ENCODE measurements around the gene COPB2.

Gene COPB2

GRCh38 chr3:139319428-139320402 lies 69.7 kb downstream of the COPB2 start:
- Histone ChIP-seq H4K20me1 (ENCODE audit: insufficient read depth, low read length, poor library complexity, severe bottlenecking) (no peaks in the 10 kb centered on the region), H3K4me2 (ENCODE audit: low read depth, low read length, poor library complexity, severe bottlenecking) (no peak overlapping the region), H3K36me3 (ENCODE audit: insufficient read depth, low read length) (no peaks in the 10 kb centered on the region), H3F3A (ENCODE audit: low read depth) (no peaks in the 10 kb centered on the region), H3K9me2 (replicated peaks; ENCODE audit: low read depth, low read length) (no peaks in the 10 kb centered on the region), H2AFZ (ENCODE audit: low read length) (peak overlapping the region; percentile 88), H3K4me1 (ENCODE audit: insufficient read depth, low read length, poor library complexity, severe bottlenecking) (peaks cover 18% of the 10 kb centered on the region), H3K9me3 (ENCODE audit: insufficient read depth, low read depth, low read length) (no peaks in the 10 kb centered on the region), H3K9ac (ENCODE audit: low read depth, low read length, poor library complexity, severe bottlenecking) (no peak overlapping the region), H3K79me2 (ENCODE audit: insufficient read depth, low read length) (no peaks in the 10 kb centered on the region), H3K27me3 (ENCODE audit: insufficient read depth, low read length, poor library complexity, severe bottlenecking) (no peaks in the 10 kb centered on the region), H3K4me3 (ENCODE audit: low read length, poor library complexity, severe bottlenecking) (no peak overlapping the region)
- TF ChIP-seq EZH2phosphoT487 (IDR thresholded peaks at IDR 0.05; ENCODE audit: borderline replicate concordance) (no peak), CTCF (conservative IDR thresholded peaks at IDR 0.05; ENCODE audit: low read length) (peak; percentile 77)

- Histone ChIP-seq H3K79me2 (ENCODE audit: insufficient read depth, low read length) (no peaks in the 10 kb centered on the region), H3K4me3 (ENCODE audit: low read length, poor library complexity, severe bottlenecking) (no peak overlapping the region), H3K36me3 (ENCODE audit: insufficient read depth, low read length) (no peaks in the 10 kb centered on the region), H4K20me1 (ENCODE audit: insufficient read depth, low read length, poor library complexity, severe bottlenecking) (no peaks in the 10 kb centered on the region), H2AFZ (ENCODE audit: low read length) (no peak overlapping the region), H3K9ac (ENCODE audit: low read depth, low read length, poor library complexity, severe bottlenecking) (no peak overlapping the region), H3K9me2 (replicated peaks; ENCODE audit: low read depth, low read length) (no peaks in the 10 kb centered on the region), H3K4me2 (ENCODE audit: low read depth, low read length, poor library complexity, severe bottlenecking) (no peak overlapping the region), H3K4me1 (ENCODE audit: insufficient read depth, low read length, poor library complexity, severe bottlenecking) (peaks cover 18% of the 10 kb centered on the region), H3K9me3 (ENCODE audit: insufficient read depth, low read depth, low read length) (no peaks in the 10 kb centered on the region), H3K27me3 (ENCODE audit: insufficient read depth, low read length, poor library complexity, severe bottlenecking) (no peaks in the 10 kb centered on the region), H3F3A (ENCODE audit: low read depth) (no peaks in the 10 kb centered on the region)
- TF ChIP-seq EZH2phosphoT487 (IDR thresholded peaks at IDR 0.05; ENCODE audit: borderline replicate concordance) (no peak), CTCF (conservative IDR thresholded peaks at IDR 0.05; ENCODE audit: low read length) (no peak)
Measured at GRCh38 chr3:139318826-139319225, 70.6 kb downstream of the COPB2 start.

GRCh38 chr3:139318431-139318816 lies 71.0 kb downstream of the COPB2 start:
- Histone ChIP-seq H3K9me2 (replicated peaks; ENCODE audit: low read depth, low read length) (no peaks in the 10 kb centered on the region), H3K4me3 (ENCODE audit: low read length, poor library complexity, severe bottlenecking) (no peak overlapping the region), H2AFZ (ENCODE audit: low read length) (no peak overlapping the region), H3K36me3 (ENCODE audit: insufficient read depth, low read length) (no peaks in the 10 kb centered on the region), H3K79me2 (ENCODE audit: insufficient read depth, low read length) (no peaks in the 10 kb centered on the region), H3K9ac (ENCODE audit: low read depth, low read length, poor library complexity, severe bottlenecking) (no peak overlapping the region), H3F3A (ENCODE audit: low read depth) (no peaks in the 10 kb centered on the region), H3K27me3 (ENCODE audit: insufficient read depth, low read length, poor library complexity, severe bottlenecking) (no peaks in the 10 kb centered on the region), H3K4me1 (ENCODE audit: insufficient read depth, low read length, poor library complexity, severe bottlenecking) (peaks cover 18% of the 10 kb centered on the region), H3K9me3 (ENCODE audit: insufficient read depth, low read depth, low read length) (no peaks in the 10 kb centered on the region), H3K4me2 (ENCODE audit: low read depth, low read length, poor library complexity, severe bottlenecking) (no peak overlapping the region), H4K20me1 (ENCODE audit: insufficient read depth, low read length, poor library complexity, severe bottlenecking) (no peaks in the 10 kb centered on the region)
- TF ChIP-seq EZH2phosphoT487 (IDR thresholded peaks at IDR 0.05; ENCODE audit: borderline replicate concordance) (no peak), CTCF (conservative IDR thresholded peaks at IDR 0.05; ENCODE audit: low read length) (no peak)

Measured in Loucy (cell line).